ENCODE measurements around the gene NR2C2. TPM values are rescaled to one million over a fixed set of nuclear protein-coding genes. Genes with fewer than 3 reads are reported as not detected.

Gene NR2C2
- total and polyA plus RNA-seq, 2 donors (not counting 1 experiment from before 2014, with no cell fraction given), result 22.8 to 96.9 TPM

- 95% methylated on average over 7 of the region's 13 CpGs for WGBS (ENCODE audit: insufficient coverage)
These were observed 134.7 kb downstream of the NR2C2 start for GRCh38 chr3:15081960-15082664.

More at GRCh38 chr3:15081960-15082664, 134.7 kb downstream of the NR2C2 start:
- Histone ChIP-seq H2AFZ (ENCODE audit: insufficient read depth, low read depth, low read length, poor library complexity, severe bottlenecking) (no peak overlapping the region), H3K9ac (ENCODE audit: low read length) (no peak overlapping the region), H3K4me3 (ENCODE audit: control extremely low read depth in 1 of 5, extremely low read depth in 1 of 5, insufficient read depth in 1 of 5, low read depth in 2 of 5, low read length in 4 of 5) (no peak overlapping the region), H4K20me1 (ENCODE audit: control insufficient read depth, insufficient read depth, low read length, poor library complexity, severe bottlenecking) (no peaks in the 10 kb centered on the region), H3K9me3 (ENCODE audit: control extremely low read depth in 1 of 3, control insufficient read depth in 2 of 3, insufficient read depth in 1 of 3, low read length in 2 of 3) (no peaks in the 10 kb centered on the region), H3K27ac (ENCODE audit: low read length in 2 of 2) (no peak overlapping the region), H3K4me1 (ENCODE audit: control insufficient read depth in 2 of 2, insufficient read depth in 2 of 2, low read length in 2 of 2) (no peaks in the 10 kb centered on the region), H3K79me2 (ENCODE audit: control insufficient read depth, insufficient read depth, low read length) (peaks cover 4% of the 10 kb centered on the region), H3K36me3 (replicated peaks in 1 of 2; ENCODE audit: control extremely low read depth in 1 of 2, control insufficient read depth in 1 of 2, extremely low read depth in 1 of 2, insufficient read depth in 2 of 2, low read length in 1 of 2) (peaks cover 13 to 86% of the 10 kb centered on the region in 2 experiments), H3K27me3 (replicated peaks in 1 of 4; ENCODE audit: control extremely low read depth in 1 of 4, control insufficient read depth in 3 of 4, insufficient read depth in 4 of 4, low read length in 3 of 4) (no peaks in the 10 kb centered on the region), H3K4me2 (replicated peaks; ENCODE audit: low read depth, low read length, poor library complexity, severe bottlenecking) (no peak overlapping the region)
- no peak for ATAC-seq (ENCODE audit: low read depth)
- Mint-ChIP-seq H3K27me3 (no peaks in the 10 kb centered on the region), H3K4me1 (no peaks in the 10 kb centered on the region), H3K9me3 (ENCODE audit: insufficient read depth) (no peaks in the 10 kb centered on the region), H3K4me3 (no peak overlapping the region), H3K27ac (no peak overlapping the region)
- ChIA-PET POLR2A (no interaction called here), CTCF (no interaction called here)
- no peak for TF ChIP-seq EZH2 (IDR thresholded peaks at IDR 0.05; ENCODE audit: borderline replicate concordance, insufficient read depth, low read depth, low read length, poor library complexity, severe bottlenecking)
- TF ChIP-seq CTCF (IDR thresholded peaks at IDR 0.05), result no peak
- intact Hi-C loops (cut with micrococcal nuclease), result no loop called here
- DNase-seq, result no peak

Measured in B cell (primary cell).